ENCODE measurements around the gene ZNF354C.

- TF ChIP-seq POLR2A (IDR thresholded peaks at IDR 0.05) (no peak), CTCF (IDR thresholded peaks at IDR 0.05) (no peak)
Measured at GRCh38 chr5:179051784-179052183, 8.4 kb upstream of the ZNF354C start.
